HG03025 (cell line): Measurements from ENCODE around the gene PARVB.
"Not testable (repeated sequence)": the region's sequence is repeated elsewhere in the genome, so short reads cannot be mapped to it uniquely, and the experiment has no call there.

Experiments
- ATAC-seq: cut with Tn5 transposase; IDR thresholded peaks from one replicate; pipeline ENCODE4 v1.9.1; 2021; ENCODE audit warnings: mild to moderate bottlenecking, moderate library complexity; ENCODE audit not compliant: unreplicated experiment, low FRiP score

The PARVB gene

DNA sequence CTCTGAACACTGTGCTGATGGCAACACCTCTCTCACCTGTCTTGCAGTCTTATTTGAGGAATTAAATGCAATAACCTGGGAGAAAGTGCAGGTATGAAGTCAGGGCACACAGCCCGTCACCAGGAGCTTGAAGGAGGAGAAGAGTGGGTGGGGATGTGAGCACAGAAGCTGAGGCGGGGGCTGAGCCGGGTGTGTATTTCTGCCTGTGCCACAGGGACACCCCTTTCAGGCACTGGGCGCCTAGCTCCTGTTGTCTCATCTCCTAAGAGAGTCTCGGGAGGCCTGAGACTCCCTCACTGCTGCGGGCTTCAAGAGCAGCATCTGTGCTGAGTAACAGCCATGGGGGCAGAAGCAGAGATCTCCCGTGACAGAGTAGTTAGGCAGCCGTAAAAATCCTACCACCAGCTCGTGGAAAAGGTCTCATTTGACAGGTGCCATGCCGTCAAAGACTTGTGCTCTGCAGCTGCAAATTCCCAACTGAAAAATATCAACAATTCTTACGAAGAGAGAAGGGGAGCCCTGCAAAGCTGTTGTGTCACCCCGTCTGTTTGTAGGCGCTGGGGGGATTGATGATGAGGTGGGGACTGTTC lies 26.8 kb downstream of the PARVB start:
- ATAC-seq: no peak

DNA sequence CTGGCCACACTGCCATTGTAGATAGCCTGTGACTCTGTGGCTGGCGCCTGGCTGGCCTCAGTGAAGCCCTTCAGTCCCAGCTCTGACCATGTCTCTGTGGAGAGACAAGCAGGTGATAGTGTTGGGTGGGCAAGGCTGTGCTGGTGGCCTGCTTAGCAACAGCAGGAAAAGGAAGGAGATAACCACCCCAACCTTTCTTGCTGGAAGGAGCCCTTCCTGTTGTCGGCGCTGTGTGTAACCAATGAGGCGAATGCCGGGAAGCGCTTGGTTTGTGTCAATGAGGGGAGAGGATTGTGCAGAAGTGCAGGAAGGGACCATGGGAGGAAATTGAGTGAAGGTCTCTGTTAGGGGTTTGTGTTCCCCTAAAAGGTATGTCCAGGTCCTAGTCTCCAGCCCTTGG lies 27.3 kb downstream of the PARVB start:
- ATAC-seq: no peak

DNA sequence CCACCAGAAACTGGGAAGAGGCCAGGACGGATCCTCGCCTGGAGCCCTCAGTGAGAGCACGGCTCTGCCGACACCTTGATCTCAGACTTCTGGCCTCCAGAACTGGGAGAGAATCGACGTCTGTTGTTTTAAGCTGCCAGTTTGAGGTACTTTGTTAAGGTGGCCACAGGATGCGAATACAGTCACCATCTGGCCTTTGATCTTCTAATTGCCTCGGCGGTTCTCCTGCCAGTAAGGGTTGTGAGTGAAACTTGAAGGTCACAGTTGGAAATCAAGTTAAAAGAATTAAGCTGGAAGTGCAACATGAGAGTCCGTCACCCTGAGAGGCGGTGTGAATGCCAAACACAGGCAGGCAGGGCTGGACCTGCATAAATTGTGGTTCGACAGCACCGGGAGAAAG lies 27.9 kb downstream of the PARVB start:
- ATAC-seq: no peak

DNA sequence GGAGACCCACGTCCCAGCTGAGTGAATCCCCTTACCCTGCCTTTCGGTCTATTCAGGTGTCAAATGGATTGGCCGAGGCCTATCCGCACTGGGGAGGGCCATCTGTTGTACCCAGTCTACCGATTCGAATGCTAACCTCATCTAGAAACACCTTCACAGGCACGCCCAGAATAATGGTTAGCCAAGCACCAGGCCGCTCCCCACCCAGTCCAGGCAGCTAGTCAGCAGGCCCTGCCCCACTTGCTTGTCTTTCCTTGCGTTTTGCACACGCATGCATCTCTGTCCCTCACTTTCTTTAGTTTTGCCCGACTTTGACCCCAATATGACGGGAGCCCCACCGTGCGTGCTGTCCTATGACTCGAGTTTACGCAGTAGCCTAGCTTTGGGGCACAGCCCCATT lies 31.7 kb downstream of the PARVB start:
- ATAC-seq: no peak

DNA sequence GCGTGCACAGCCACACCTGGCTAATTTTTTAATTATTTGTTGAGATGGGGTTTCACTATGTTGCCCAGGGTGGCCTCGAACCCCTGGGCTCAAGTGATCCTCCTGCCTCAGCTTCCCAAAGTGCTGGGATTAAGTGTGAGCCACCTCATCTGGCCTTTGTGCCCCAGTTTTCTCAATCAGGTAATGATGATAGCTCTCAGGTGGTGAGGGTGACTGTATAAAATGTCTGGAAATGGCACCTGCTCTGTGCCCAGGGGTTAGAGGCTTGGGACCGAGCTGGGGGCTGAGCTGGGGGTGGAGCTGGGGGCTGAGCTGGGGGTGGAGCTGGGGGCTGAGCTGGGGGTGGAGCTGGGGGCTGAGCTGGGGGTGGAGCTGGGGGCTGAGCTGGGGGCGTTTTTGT lies 32.5 kb downstream of the PARVB start:
- ATAC-seq: not testable (repeated sequence)

DNA sequence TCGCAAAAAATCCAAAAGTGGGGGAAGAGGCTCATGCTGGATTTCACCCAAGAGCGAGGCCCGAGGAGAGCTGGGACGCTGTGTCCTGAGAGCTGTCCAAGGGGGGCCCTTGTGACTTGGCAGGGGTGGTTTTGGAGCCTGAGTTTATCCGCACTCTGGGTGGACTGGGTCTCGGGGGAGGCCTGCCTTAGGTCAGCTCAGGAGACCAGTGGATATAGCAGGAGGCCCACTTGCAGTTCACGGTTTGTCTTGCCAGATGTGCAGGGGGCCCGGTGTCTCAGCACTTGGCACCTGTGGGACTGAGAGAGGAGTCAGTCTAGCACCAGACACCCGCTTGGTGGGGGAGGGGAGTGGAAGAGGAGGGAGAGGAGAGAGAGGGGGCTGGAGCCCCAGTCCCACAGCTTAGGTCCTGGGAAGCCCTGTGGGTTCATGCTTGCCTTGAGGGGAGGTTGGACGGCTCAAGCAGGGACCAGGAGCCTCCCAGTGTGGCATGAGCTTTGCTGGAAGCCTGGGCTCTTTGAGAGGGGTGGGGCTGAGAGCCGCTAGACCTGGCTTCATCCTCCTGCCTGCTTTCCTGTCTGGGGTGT lies 33.4 kb downstream of the PARVB start:
- no peak for ATAC-seq

DNA sequence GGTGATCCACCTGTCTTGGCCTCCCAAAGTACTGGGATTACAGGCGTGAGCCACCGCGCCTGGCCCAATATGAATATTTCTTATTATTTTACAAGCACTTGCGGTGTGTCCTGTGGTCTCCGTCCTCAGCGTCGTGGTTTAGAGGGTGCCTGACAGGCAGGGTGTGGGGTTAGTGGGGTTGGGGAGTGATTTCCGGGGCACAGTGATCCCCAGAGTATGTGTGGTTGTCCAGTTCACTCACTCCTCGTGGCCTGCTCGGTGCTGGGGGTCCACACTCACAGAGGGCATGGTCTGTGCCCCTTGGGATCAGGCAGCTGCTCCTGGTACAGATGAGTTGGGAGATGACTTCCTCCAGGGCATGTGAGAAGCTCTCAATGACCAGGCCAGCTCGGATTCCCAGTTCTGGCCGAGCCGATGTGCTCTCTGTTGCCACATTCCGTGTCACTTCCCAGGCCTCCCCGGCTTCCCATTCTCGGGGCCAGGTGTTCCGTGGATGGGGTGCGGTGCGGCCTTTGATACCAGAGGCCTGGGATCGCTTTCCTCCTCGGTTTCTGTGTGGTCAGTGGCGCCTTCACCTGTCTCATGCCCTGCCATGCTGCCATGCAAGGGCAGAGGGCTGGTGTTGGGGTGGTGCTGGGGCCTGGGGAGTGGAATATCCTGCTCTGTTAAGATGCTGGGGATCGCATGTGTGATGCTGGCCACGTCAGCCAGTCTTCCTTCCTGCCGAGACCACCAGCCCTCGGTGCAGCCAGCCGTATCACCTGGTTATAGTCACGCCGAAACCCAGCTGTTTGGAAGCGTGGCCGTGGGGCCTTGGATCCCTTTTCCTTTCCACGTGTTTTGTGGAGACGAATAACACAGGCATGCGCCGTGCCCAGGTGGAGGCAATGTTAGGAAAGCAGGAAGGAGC lies 39.6 kb downstream of the PARVB start:
- ATAC-seq: no peak

DNA sequence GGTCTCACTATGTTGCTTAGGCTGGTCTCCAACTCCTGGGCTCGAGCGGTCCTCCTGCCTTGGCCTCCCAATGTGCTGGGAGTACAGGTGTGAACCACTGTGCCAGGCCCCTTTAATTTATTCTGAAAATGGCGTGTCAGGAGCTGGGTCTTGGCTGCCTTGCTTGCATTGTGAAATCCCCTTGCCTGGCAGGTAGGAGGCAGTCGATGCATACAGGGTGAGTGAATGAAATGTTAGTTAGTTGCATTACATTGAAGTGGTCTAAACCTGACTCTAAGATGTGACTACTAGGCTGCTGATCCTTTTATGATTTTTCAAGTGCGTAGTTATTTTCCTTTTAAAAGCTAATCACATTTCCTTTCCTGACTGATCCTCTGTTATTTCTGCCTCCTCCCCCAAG lies 42.9 kb downstream of the PARVB start:
- ATAC-seq: no peak

DNA sequence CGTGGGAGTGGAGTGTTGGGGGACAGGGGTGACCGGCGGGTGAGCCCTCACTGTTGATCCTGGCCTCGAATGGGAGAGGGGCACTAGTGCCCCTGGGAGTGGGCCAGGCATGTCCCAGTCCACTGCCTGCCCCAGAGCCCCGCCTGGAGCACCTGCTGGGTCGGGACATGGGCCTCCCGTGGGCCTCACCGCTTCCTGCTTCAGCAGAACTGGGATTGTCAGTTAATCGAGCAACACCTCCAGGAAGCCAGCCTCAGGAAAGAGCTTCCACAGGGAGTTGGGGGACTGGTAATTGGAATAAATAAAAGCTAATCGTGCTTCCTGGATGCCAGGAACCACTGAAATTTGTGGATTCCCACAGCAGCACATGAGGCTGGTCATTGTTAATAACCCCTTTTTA lies 43.8 kb downstream of the PARVB start:
- no peak for ATAC-seq

DNA sequence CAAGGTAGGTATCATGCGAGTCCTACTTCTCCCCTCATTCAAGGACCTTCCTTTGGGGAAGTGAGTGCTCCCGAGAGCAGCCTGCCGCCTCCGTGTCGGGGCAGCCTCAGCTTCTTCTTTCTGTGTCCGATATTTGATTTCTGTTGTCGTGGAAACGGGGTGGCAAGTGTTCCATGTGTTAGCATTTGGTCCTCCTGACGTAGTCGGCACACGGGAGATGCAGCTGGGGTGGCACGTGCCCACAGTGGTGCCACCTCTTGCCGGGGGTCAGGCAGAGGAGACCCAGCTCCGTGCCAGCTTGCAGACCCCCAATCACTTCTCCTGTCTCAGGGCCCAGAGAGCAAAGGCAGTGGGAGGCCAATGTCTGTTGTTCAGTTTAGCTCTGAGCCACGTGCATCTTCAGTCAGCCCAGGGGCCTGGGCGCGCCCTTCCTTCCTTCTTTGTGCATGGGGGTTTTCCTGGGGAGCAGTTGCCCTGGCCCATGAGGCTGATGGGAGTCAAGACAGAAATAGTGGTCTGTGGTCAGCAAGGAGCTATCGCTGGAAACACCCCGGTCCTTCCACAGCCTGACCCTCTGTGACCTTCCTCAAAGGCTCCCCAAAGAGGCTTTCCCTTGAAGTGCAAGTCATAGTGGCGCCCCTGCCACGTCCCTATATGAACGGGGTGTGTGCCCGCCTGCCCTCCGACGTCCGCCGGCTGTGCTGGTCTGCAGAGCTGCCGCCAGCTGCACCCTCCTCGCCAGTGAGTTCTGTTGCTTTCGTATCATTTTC lies 44.5 kb downstream of the PARVB start:
- no peak for ATAC-seq

DNA sequence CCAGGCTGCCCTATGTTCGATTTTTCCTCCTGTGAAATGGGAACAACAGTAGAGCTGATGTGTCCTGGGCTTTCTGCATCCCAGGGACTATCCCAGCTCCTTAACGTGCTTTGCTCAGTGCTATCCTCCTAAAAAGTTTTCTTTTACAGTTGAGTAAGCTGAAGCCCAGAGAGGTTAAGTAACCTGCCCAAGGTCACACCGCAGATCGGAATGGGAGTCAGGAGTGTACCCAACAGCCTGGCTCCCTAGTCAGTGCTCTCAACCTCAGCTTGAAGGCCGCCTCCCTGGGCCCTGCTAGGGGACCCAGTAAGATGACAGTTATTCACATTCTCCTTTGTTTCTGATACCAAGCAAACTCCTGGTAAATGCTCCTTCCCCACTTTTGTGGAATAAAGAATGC lies 45.9 kb downstream of the PARVB start:
- no peak for ATAC-seq

DNA sequence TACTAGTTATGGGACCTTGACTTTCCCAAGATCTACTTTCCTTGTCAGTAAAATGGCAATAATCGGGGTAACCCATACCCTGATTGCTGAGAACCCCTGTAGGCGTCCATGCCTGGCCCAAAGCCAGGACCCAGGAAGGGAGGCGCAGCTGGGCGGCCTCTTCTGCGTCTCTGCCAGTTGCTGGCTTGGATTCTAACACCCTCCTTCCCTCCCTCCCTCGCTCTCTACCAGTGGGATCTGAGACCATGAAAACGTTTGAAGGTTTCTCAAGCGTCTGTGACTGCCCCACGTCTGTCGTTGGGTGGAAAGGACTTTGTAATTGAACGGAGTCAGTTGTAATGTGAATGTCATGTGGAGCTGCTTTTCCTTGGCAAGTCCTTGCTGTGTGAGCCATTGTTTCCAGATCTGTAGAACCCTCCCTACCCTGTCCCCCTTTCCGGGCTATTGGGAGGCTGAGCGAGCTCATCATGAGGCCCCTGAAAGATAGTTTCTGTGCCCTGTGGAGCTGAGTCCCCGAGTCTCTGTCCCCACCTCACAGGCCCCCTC lies 47.8 kb downstream of the PARVB start:
- ATAC-seq: no peak

DNA sequence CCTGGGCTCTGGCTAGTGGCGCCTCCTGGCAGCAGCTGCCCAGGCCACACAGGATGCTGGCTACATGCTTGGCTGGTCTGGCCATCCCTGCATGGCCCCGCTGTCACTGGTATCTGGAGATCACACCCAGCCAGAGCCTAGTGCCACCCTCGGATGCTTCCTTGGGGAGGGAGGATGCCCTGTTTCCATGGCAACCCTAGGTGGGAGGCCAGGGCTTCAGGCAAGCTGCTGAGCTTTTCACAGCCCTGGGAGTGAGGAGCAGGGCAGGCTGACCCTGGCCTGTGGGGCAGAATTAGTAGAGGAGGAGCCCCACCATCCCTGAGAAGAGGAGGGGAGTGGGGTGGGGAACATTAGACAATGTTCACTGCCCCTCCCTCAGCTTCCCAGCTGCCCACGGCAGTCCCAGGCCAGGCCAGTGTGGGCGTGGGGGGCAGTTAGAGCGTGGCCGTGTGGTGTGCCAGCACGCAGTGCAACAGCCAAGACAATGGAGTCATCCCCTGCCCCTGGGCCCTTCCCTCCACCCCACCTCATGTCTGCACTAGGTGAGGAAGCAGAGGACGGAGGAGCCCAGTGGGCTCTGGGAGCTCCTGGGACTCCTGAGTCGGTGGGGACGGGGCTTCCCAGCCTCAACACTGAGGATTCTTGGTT lies 50.4 kb downstream of the PARVB start:
- ATAC-seq: no peak

DNA sequence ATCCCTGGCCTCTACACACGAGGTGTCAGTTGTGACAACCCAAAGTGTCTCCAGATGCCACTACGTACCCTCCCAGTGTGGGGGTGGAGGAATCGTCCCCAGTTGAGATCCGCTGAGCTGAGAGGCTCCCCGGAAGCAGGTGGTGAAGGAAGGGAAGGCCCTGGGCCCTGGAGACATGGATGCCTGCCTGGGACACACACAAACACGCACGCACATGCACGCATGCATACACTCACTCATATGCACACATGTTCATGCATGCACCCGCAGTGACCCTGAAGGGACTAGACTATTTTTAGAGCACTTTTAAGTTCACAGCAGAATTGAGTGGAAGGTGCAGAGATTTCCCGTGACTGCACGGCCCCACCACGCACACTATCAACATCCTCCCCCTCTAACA lies 50.9 kb downstream of the PARVB start:
- no peak for ATAC-seq

DNA sequence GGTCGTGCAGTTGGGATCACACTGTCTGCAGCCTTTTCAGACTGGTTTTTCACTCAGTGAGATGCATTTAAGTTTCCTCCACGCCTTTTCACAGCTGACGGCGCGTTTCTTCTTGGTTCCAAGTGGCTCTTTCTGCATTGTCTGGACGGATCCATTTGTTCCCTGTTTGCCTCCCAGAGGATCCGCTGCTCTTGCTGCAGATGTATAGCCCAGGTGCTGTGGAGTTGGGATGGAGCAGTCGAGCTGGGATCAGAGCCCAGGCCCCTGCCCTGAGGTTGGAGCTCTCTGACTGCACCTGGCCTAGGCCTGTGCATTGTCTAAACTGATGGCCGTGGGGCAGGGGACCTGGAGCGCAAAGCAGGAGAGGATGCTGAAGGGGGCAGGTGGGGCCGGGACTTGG lies 51.6 kb downstream of the PARVB start:
- ATAC-seq: no peak

DNA sequence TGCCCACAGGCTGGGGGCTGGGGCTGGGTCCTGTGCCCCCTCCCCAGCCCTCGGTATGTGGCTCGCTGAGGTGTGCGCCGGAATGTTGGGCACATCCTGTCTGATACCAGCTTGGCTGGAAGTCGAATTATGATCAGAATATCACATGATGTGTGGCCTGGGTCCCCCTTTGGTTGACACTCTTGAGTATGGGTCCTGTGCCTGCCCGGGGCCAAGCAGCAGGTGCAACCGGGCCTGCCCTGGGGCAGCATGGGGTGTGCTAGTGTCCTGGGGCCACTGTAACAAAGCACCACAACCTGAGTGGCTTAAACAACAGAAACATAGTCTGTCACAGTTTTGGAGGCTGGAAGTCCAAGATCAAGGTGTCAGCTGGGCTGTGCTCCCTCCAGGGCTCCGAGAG lies 52.7 kb downstream of the PARVB start:
- ATAC-seq: no peak

DNA sequence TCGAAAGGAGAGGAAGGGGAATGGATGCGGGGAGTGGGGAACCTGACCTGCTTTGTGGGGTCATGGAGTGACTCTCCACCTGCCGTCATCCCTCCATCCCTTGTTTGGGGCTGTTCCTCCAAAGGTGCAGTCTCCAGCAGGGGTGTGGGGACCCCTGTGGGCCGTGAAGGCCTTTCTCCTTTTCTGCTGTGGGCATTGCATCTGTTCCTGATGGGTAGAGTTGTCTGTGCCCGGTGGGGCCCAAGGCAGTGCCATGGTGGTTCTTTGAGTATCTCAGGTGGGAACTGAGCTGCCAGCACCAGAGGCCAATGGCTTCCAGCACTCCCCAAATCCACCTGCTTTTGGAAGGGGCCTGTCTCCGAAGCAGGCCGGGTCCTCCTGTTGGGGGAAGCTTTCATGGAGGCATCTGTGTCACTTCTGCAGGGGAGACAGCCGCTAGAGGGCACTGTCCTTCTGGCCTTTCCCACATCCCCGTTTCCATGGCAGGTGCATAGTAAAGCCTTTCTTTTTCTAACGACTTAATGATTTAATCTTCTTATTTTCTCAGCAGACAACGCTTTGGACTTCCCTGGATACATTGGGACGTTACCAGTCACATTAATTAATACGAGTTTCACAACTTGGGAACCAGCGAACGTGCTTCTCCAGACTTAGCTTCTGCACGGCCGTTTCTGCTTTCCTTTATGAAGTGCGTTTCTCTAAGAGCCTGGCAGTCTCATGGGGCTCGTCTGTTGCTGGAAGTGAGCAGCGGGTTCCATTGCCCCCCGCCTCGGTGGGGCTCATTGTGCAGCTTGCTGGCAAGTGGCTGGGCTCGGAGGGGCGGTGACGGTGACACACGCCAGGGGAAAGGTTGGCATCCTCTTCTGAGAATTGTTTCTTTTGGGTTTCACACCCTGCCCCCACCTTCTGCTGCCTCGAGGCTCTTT lies 57.1 kb downstream of the PARVB start:
- ATAC-seq: no peak

DNA sequence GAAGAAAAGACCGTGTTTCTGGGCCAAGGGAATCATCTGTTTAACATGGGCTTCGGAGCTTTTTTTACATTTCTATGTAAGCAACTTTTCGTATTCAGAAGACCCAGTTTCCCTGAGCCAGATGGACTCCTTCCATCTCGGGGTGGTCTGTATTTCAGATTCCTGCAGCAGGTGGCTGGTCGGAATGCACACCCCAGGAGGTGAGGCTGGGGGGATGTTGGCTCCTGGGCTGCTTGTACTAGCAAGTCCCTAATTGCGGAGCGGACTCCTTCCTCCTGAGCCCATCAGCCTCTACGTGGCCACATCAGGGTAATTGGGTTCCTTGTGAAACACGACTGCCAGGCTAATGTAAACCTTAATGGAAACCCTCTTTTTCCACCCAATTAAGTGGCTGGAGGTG lies 58.7 kb downstream of the PARVB start:
- no peak for ATAC-seq

DNA sequence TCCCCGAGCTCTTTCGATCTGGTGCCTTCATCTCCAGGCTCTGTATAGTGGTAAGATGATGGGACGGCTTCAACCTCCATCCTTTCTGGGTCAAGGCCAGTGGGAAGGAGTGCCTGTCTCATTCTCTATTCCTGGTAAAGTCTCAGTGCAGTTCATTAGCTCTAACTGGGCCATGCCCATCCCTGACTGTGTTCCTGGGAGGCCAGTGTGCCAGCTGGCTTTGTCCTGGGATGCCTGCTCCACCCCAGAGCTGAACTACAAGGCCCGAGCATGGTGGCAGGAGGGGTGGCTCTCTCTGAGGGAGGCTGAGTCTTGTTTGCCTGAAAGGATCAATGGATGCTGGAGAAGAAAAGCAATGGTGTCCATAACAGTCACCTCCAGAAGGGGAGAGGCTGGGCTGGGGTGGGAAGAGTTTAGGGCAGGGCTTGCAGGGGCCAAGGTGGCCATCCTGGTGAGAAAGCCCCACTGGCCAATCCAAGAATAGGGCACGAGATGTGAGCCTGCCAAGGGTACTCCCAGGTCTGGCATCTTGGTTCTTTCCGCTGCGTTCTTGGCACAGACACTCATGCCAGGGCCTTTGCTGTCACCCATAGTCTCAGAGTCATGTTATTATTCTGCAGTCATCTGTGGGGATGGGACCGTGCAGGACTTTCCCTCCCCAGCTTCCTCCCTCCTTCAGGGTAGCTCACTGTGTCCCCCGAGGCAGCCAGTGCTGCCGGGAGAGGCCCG lies 60.1 kb downstream of the PARVB start:
- no peak for ATAC-seq
